GM23248 (cell line): Measurements from ENCODE around the gene PLD1.

Source experiments
- EZH2 ChIP-seq: fragments of 200-600 bp; sonication (generic); IDR thresholded peaks from 2 replicates; pipeline ENCODE4 v1.6.1; 2018; ENCODE audit warnings: antibody characterized with exemption, mild to moderate bottlenecking; ENCODE audit not compliant: insufficient read depth, poor library complexity, severe bottlenecking
- EZH2phosphoT487 ChIP-seq: fragments of 200-600 bp; sonication (generic); IDR thresholded peaks from 2 replicates; pipeline ENCODE4 v1.6.1; 2018; ENCODE audit warnings: antibody characterized with exemption, moderate library complexity, mild to moderate bottlenecking, low read depth; ENCODE audit not compliant: insufficient read depth

GRCh38 chr3:171568766-171569165 is 241.5 kb downstream of the PLD1 start:
- TF ChIP-seq EZH2phosphoT487 (no peak), EZH2 (no peak)
